ENCODE data around the gene MAPT.

MAPT gene

GRCh38 chr17:46032909-46033308 lies 138.6 kb downstream of the MAPT start:
- TF ChIP-seq REST (IDR thresholded peaks at IDR 0.05; ENCODE audit: low read depth) (no peak), RAD21 (IDR thresholded peaks at IDR 0.05; ENCODE audit: low read depth) (no peak), ZBTB7A (IDR thresholded peaks at IDR 0.05; ENCODE audit: low read depth) (no peak), TAF1 (IDR thresholded peaks at IDR 0.05; ENCODE audit: low read depth) (no peak), CEBPB (IDR thresholded peaks at IDR 0.05) (no peak), NFIC (IDR thresholded peaks at IDR 0.05) (no peak), YY1 (IDR thresholded peaks at IDR 0.05; ENCODE audit: low read depth) (no peak), TEAD4 (IDR thresholded peaks at IDR 0.05) (no peak), EP300 (IDR thresholded peaks at IDR 0.05; ENCODE audit: borderline replicate concordance) (no peak), CREB1 (IDR thresholded peaks at IDR 0.05; ENCODE audit: low read depth) (no peak), FOXM1 (IDR thresholded peaks at IDR 0.05; ENCODE audit: borderline replicate concordance, low read depth) (no peak), EGR1 (IDR thresholded peaks at IDR 0.05) (no peak), USF1 (IDR thresholded peaks at IDR 0.05) (no peak), MAX (IDR thresholded peaks at IDR 0.05) (no peak), TCF12 (IDR thresholded peaks at IDR 0.05; ENCODE audit: low read depth) (no peak)

- no peak for TF ChIP-seq YY1 (IDR thresholded peaks at IDR 0.05; ENCODE audit: low read depth)
- TF ChIP-seq USF1 (IDR thresholded peaks at IDR 0.05), result no peak
- no peak for TF ChIP-seq TAF1 (IDR thresholded peaks at IDR 0.05; ENCODE audit: low read depth)
- no peak for TF ChIP-seq MAX (IDR thresholded peaks at IDR 0.05)
- no peak for TF ChIP-seq ZBTB7A (IDR thresholded peaks at IDR 0.05; ENCODE audit: low read depth)
Measured at GRCh38 chr17:46033392-46033791, 139.0 kb downstream of the MAPT start.

GRCh38 chr17:46035112-46035818 lies 140.9 kb downstream of the MAPT start:
- no peak for TF ChIP-seq CREB1 (IDR thresholded peaks at IDR 0.05; ENCODE audit: low read depth)
- no peak for TF ChIP-seq RAD21 (IDR thresholded peaks at IDR 0.05; ENCODE audit: low read depth)
- no peak for TF ChIP-seq EP300 (IDR thresholded peaks at IDR 0.05; ENCODE audit: borderline replicate concordance)
- TF ChIP-seq YY1 (IDR thresholded peaks at IDR 0.05; ENCODE audit: low read depth), result no peak
- TF ChIP-seq FOXM1 (IDR thresholded peaks at IDR 0.05; ENCODE audit: borderline replicate concordance, low read depth), result no peak
- no peak for TF ChIP-seq TAF1 (IDR thresholded peaks at IDR 0.05; ENCODE audit: low read depth)
- no peak for TF ChIP-seq TCF12 (IDR thresholded peaks at IDR 0.05; ENCODE audit: low read depth)
- no peak for TF ChIP-seq NFIC (IDR thresholded peaks at IDR 0.05)
- TF ChIP-seq ZBTB7A (IDR thresholded peaks at IDR 0.05; ENCODE audit: low read depth), result no peak
- TF ChIP-seq REST (IDR thresholded peaks at IDR 0.05; ENCODE audit: low read depth), result no peak
- no peak for TF ChIP-seq CEBPB (IDR thresholded peaks at IDR 0.05)
- no peak for TF ChIP-seq USF1 (IDR thresholded peaks at IDR 0.05)
- TF ChIP-seq MAX (IDR thresholded peaks at IDR 0.05), result no peak
- no peak for TF ChIP-seq TEAD4 (IDR thresholded peaks at IDR 0.05)
- no peak for TF ChIP-seq EGR1 (IDR thresholded peaks at IDR 0.05)

GRCh38 chr17:46036491-46036890 lies 142.1 kb downstream of the MAPT start:
- TF ChIP-seq CEBPB (IDR thresholded peaks at IDR 0.05) (no peak), TCF12 (IDR thresholded peaks at IDR 0.05; ENCODE audit: low read depth) (no peak), NFIC (IDR thresholded peaks at IDR 0.05) (no peak), TAF1 (IDR thresholded peaks at IDR 0.05; ENCODE audit: low read depth) (no peak), TEAD4 (IDR thresholded peaks at IDR 0.05) (no peak), REST (IDR thresholded peaks at IDR 0.05; ENCODE audit: low read depth) (no peak), FOXM1 (IDR thresholded peaks at IDR 0.05; ENCODE audit: borderline replicate concordance, low read depth) (no peak), MAX (IDR thresholded peaks at IDR 0.05) (no peak), USF1 (IDR thresholded peaks at IDR 0.05) (no peak), RAD21 (IDR thresholded peaks at IDR 0.05; ENCODE audit: low read depth) (no peak), CREB1 (IDR thresholded peaks at IDR 0.05; ENCODE audit: low read depth) (no peak), YY1 (IDR thresholded peaks at IDR 0.05; ENCODE audit: low read depth) (no peak), EP300 (IDR thresholded peaks at IDR 0.05; ENCODE audit: borderline replicate concordance) (no peak)

Data from Ishikawa (cell line).